Effector memory CD8-positive, alpha-beta T cell (primary cell): ENCODE results near the gene ECE1.
A peak's percentile ranks its signal among the peaks of the same experiment; 100 is the strongest.
"Not testable (repeated sequence)": the region's sequence is repeated elsewhere in the genome, so short reads cannot be mapped to it uniquely, and the experiment has no call there.

Experiments
- ATAC-seq: fragments of 150-1000 bp; cut with Tn5 transposase; replicated peaks from 2 replicates; pipeline ENCODE4 v1.10.0; 2021; ENCODE audit warnings: mild to moderate bottlenecking, moderate library complexity
- DNase-seq, 3 experiments: peaks; one replicate each; pipeline ENCODE4 v3.0.0; 2021
- H3K27ac Mint-ChIP-seq, 2 donors: one replicate each; pipeline ENCODE4 v1.8.0; 2022; ENCODE audit warnings: mild to moderate bottlenecking in 2 of 2, mixed read lengths in 2 of 2, moderate library complexity in 2 of 2
- H3K27me3 Mint-ChIP-seq, 2 donors: one replicate each; pipeline ENCODE4 v1.8.0; 2022; ENCODE audit warnings: mixed read lengths in 2 of 2
- H3K36me3 Mint-ChIP-seq: one replicate; pipeline ENCODE4 v1.8.0; 2022; ENCODE audit warnings: mild to moderate bottlenecking, moderate library complexity, mixed read lengths; ENCODE audit not compliant: insufficient read depth
- H3K4me1 Mint-ChIP-seq, 2 donors: one replicate each; pipeline ENCODE4 v1.8.0; 2022; ENCODE audit warnings: low read depth in 2 of 2, mixed read lengths in 2 of 2
- H3K4me3 Mint-ChIP-seq, 2 donors: one replicate each; pipeline ENCODE4 v1.8.0; 2022; ENCODE audit warnings: mild to moderate bottlenecking in 2 of 2, mixed read lengths in 2 of 2, moderate library complexity in 2 of 2
- H3K9me3 Mint-ChIP-seq, 2 donors: one replicate each; pipeline ENCODE4 v1.8.0; 2022; ENCODE audit warnings: mixed read lengths in 2 of 2

Gene ECE1

DNA sequence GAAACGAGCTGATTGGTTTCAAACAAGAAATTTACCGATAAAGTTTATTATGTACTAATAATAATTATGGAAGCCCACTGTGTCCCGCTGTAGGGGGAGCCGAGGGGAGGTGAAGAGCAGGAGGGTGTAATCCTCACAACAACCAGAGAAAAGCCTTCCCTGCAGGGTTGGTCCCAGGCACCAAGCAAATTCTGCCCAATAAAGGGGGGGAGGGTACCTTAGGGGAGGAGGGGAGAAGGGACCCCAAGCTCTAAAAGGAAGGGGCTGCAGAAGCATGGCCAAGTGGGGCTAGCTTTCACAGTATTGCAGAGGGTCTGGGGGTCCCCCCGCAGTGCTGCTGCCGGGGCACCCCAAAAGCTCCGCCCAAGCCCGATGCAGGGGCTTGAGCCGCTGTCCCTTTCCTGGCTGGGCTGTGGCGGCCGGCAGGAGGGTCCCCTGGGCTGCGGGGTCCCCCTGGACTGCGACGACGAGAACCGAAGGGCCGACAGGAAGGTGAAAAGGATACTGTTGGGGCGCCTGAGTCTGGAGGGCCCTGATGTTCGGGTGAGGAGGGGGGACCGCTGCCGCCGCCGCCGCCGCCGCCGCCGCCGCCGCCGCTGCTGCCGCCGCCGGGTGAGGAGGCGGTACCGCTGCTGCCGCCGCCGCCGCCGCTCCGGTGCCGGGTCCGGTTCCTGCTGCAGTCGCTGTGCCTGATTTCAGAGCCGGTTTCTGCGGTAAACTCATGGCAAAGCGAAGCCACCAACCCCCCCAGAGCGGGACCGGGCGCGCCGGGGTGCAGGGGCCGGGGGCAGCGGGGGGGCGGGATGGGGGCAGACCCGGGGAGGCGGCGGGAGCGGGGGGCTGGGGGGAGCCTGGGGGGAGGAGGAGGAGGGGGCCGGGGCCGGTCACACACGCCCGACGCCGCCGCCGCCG lies 114.3 kb downstream of the ECE1 start:
- Mint-ChIP-seq H3K4me3 (peak overlapping the region; percentile 95 to 97), H3K36me3 (peaks cover 17% of the 10 kb centered on the region), H3K27ac (peak overlapping the region; percentile 92 to 95), H3K4me1 (peaks cover 18 to 31% of the 10 kb centered on the region in 2 donors), H3K9me3 (no peaks in the 10 kb centered on the region), H3K27me3 (no peaks in the 10 kb centered on the region)
- ATAC-seq = peak; percentile 22
- peak; percentile 41 to 48 (median 42) for DNase-seq

DNA sequence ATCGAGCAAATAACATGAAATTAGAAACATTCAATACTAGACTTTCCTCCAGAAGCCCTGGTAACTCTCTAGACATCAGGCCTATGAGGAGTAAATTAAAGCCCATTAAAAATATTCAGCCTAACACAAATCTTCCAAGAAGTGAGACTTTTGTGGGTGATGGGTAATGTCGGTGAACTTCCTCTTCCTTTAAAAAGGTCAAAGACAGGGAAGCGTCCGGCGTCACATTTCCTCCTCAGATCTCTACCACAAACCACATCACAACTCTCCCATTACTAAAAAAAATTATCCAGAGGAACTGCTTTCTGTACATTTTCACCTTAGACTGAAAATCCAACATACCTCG lies 115.0 kb downstream of the ECE1 start:
- peak overlapping the region; percentile 74 to 95 for H3K27ac Mint-ChIP-seq
- ATAC-seq (no peak), DNase-seq (no peak)
- no peaks in the 10 kb centered on the region for H3K27me3 Mint-ChIP-seq
- peaks cover 18 to 31% of the 10 kb centered on the region in 2 donors for H3K4me1 Mint-ChIP-seq
- H3K9me3 Mint-ChIP-seq = no peaks in the 10 kb centered on the region
- H3K36me3 Mint-ChIP-seq = peaks cover 17% of the 10 kb centered on the region
- peak overlapping the region; percentile 95 to 97 for H3K4me3 Mint-ChIP-seq

DNA sequence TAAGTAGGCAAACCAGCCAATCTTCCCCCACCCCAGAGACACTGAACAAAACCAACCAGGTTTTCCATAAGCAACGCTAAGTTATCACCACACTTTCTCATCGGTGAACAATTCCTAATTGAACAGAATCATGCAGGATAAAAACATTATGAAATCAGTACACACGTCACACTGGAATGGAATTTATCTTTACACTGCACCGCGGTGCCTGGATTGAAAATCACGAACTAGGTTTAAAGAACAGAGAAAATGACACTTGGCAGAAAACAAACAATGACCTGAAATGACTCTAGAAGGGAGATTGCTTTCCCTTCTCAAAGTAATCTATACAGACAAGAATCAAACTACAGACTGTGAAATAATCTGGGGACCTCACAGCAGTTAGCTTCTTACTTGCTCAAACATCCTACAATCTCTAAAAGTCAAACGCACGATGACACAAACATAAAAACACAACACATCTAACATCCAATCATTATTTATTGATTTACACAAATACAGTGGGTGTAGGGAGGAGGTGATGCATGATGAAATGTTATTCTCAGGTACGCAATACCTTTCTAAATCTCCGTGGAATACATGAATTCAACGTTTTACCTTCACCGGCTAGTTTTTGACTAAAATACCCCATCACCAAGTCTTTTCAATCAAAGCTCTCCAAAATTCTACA lies 115.5 kb downstream of the ECE1 start:
- H3K4me3 Mint-ChIP-seq = peak overlapping the region; percentile 95 to 97
- ATAC-seq (no peak), DNase-seq (no peak)
- H3K9me3 Mint-ChIP-seq = no peaks in the 10 kb centered on the region
- H3K27me3 Mint-ChIP-seq = no peaks in the 10 kb centered on the region
- H3K4me1 Mint-ChIP-seq = peaks cover 18 to 31% of the 10 kb centered on the region in 2 donors
- peaks cover 17% of the 10 kb centered on the region for H3K36me3 Mint-ChIP-seq
- H3K27ac Mint-ChIP-seq = peak overlapping the region; percentile 74 to 95

DNA sequence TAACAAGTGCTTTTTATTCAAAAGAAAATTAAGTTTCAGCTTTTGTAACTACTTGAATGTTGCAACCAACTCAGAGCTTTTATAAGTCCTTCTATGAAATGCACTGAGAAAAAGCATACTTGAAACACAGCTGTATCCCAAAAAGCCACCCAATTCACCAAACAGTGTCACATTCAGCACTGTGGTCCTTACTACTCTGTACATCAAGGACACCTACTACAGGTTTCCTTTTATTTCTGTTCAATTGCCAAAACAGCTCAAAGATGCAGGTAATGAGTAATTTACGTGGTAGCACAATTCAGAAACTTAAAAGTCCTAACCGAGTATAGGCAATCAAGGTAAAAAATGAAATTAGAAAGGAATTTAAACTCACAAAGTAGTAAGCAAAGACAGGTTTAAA lies 116.0 kb downstream of the ECE1 start:
- ATAC-seq (no peak), DNase-seq (no peak)
- Mint-ChIP-seq H3K4me3 (peak overlapping the region in 1 of 2 donors; percentile 97), H3K27ac (peak overlapping the region in 1 of 2 donors; percentile 74), H3K9me3 (no peaks in the 10 kb centered on the region), H3K4me1 (peaks cover 18 to 31% of the 10 kb centered on the region in 2 donors), H3K27me3 (no peaks in the 10 kb centered on the region), H3K36me3 (peaks cover 22% of the 10 kb centered on the region)

DNA sequence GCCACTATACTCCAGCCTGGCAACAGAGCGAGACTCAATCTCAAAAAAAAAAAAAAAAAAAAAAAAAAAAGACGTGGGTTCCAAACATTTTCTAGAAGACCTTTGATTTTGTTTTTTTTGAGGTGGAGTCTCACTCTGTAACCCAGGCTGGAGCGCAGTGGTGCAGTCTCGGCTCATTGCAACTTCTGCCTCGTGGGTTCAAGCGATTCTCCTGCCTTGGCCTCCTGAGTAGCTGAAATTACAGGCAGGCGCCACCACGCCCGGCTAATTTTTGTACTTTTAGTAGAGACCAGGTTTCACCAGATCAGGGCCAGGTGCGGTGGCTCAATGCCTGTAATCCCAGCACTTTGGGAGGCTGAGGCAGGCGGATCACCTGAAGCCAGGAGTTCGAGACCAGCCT lies 117.2 kb downstream of the ECE1 start:
- not testable (repeated sequence) for H3K9me3 Mint-ChIP-seq, H3K27ac Mint-ChIP-seq, ATAC-seq, H3K27me3 Mint-ChIP-seq, H3K4me3 Mint-ChIP-seq, DNase-seq
- peaks cover 18 to 31% of the 10 kb centered on the region in 2 donors for H3K4me1 Mint-ChIP-seq
- peaks cover 26% of the 10 kb centered on the region for H3K36me3 Mint-ChIP-seq

DNA sequence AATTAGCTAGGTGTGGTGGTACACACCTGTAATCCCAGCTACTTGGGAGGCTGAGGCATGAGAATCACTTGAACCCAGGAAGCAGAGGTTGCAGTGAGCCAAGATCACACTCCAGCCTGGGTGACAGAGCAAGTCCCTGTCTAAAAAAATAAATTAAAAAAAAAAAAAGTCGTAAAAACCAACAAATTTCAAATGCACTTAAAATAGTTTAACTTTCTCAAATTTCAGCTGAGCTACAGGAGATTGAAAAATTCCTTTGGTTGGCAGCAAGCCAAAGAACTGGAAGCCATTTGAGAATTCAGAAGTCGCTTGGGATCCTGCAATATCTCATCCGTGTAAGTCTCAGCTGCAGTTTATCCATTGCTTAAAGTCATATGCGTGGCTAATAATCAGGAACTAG lies 119.4 kb downstream of the ECE1 start:
- not testable (repeated sequence) for DNase-seq, H3K27me3 Mint-ChIP-seq, H3K27ac Mint-ChIP-seq, H3K4me3 Mint-ChIP-seq, H3K9me3 Mint-ChIP-seq, ATAC-seq
- Mint-ChIP-seq H3K36me3 (peaks cover 23% of the 10 kb centered on the region), H3K4me1 (peaks cover 18 to 36% of the 10 kb centered on the region in 2 donors)

DNA sequence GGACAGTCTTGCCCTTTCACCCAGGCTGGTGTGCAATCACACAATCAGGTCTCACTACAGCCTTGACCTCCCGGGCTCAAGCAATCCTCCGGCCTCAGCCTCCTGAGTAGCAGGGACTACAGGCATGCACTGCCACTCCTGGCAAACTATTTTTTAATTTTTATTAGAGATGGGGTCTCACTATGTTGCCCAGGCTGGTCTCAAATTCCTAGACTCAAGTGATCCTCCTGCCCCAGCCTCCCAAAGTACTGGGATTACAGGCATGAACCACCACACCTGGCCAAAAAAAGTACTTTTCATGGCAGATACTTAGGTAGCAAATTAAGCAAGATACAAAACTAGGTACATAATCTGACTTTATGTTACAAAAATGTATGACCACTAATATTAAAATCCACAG lies 121.8 kb downstream of the ECE1 start:
- H3K27ac Mint-ChIP-seq = no peak overlapping the region
- H3K36me3 Mint-ChIP-seq = peaks cover 16% of the 10 kb centered on the region
- H3K27me3 Mint-ChIP-seq = no peaks in the 10 kb centered on the region
- peaks cover 6 to 31% of the 10 kb centered on the region in 2 donors for H3K4me1 Mint-ChIP-seq
- H3K9me3 Mint-ChIP-seq = no peaks in the 10 kb centered on the region
- ATAC-seq = no peak
- H3K4me3 Mint-ChIP-seq = no peak overlapping the region
- DNase-seq = no peak
